Renal pelvis (tissue), 4 donors: ENCODE data around the gene HRH4. TPM values are rescaled to one million over a fixed set of nuclear protein-coding genes. Genes with fewer than 3 reads are reported as not detected.

Experiments used
- DNase-seq: peaks from one replicate; pipeline ENCODE4 v3.0.0-alpha.2; 2013
- polyA plus RNA-seq, 3 donors: library from polyadenylated mRNA; unstranded; fragments of 120-200 nt; gene quantifications; one replicate each; pipeline ENCODE4 v1.2.1, GENCODE V29; 2013; ENCODE audit not compliant: insufficient read length in 3 of 3

HRH4 gene
- polyA plus RNA-seq, 3 donors = 0.07 to 0.14 (median 0.13) TPM

DNA sequence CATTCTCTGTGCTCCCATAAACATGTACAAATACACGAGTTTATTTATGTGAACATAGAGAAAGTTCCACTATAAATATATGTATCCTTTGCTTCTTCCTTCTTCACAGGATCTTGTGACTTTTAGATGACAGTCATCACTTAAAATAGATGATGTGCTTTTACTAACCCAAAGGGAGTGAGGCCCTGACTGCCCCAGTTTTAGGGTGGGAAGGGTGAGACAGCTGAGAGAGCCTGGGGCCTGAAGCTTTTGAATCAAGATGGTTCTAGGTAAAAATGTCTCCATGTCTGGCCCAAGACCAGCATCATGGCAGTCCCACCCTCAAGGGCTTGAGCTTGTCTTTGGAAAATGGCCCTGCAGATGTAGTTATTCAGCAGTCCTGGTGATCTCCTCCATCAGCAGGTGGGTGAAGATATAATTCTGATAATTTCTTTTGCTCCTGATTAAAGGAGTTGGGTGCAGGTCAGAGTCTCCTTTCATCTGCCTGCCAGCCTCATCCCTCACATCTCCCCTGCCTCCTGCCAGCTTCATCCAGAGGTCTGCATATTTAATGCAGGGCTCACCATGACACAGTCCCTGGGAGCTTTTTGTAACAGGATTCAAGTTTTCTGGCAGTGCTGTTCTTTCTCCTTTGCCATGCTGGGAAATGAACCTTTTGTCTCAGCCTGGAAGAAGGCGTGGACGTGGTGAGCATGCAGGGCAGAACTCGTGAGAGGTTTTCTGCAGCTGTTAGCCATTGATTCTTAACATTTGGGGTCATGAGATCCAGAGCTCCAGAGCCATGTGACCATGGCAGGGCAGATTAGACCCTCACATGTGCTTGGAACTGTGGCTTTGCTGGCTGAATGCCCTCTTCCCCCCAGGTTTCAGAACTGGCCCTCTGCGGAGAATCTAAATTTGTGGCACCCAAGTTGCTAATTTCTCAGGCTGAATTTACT lies 2.7 kb downstream of the HRH4 start:
- no peak for DNase-seq

GRCh38 chr18:24465486-24465885 lies 5.0 kb downstream of the HRH4 start:
- no peak for DNase-seq

GRCh38 chr18:24466771-24467170 lies 6.3 kb downstream of the HRH4 start:
- DNase-seq = no peak

- no peak for DNase-seq
Observed at GRCh38 chr18:24470022-24470618, 9.7 kb downstream of the HRH4 start.

DNA sequence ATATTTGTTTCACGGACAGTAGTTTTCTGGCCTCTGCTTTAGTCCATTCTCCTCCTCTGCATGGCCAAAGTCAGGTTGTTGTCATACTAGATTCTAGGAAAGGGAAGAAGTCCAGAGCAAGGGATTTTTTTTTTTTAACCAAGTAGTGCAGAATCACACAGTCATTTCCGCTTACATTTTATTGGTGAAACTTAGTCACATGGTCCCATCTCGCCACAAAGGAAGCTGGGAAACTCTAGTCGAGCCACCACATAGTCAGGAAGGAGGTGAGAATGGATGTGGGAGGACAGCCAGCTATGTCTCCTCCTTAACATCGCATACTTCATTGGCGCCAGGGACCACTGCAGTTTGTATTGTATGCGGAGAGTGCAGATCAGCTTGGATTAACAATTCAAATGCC lies 10.4 kb downstream of the HRH4 start:
- no peak for DNase-seq

- no peak for DNase-seq
Observed at GRCh38 chr18:24472591-24472990, 12.2 kb downstream of the HRH4 start.

DNA sequence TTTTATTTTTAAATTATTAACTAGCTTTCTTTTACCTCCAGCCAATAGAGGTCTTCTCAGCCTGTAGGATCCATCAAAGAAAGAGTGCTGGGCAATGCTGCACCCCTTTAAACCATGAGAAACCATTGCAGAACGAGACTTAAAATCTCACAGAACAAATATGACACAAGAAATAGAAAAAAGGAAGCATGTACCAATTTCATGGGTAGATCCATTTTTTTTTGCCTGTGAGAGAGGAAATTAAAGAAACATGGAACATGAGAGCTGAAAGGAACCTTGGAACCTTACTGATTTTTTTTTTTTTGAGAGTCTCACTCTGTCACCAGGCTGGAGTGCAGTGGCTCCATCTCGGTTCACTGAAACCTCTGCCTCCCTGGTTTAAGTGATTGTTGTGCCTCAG lies 14.0 kb downstream of the HRH4 start:
- DNase-seq = no peak

DNA sequence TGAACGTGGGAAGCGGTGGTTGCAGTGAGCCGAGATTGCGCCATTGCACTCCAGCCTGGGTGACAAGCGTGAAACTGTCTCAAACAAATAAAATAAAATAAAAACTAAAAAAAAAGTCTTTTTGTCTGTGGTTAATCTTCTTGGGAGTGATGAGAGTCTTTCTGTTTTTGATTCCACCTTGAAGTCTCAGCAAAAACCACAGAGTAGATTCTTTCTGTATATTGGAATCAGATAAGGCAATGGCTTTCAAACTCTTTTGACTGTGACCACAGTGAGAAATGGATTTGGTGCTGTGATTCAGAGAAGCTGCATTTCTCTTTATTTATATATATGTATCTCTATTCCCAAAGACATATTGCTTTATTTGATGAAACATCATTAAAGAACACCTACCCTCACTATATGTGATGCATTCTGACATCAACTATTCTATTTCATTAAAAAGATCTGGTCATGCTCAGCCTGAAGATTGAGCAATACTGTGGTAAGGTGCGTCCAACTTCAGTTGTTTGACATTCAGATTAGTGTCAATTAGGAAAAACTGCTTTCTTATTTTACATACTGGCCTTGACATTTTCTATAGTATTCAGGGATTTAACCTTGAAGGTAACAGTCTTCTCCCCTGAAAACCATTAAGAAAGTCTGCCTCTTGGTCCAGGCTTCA lies 15.6 kb downstream of the HRH4 start:
- no peak for DNase-seq

DNA sequence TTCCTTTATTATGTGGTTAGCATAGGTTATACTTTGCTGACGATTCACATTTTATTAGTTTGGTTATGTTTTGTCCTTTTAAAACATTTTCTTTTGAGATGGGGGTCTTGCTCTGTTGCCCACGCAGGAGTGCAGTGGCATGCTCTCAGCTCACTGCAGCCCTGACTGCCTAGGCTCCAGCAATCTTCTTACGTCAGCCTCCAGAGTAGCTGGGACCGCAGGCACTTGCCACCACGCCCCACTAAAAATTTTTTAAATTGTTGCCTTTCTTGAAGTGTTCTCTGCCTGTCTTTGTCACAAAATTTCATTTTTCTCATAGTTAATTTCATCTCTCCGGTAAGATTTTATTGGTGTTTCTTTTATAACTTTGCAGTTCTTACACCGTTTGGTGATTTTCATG lies 18.9 kb downstream of the HRH4 start:
- no peak for DNase-seq

DNA sequence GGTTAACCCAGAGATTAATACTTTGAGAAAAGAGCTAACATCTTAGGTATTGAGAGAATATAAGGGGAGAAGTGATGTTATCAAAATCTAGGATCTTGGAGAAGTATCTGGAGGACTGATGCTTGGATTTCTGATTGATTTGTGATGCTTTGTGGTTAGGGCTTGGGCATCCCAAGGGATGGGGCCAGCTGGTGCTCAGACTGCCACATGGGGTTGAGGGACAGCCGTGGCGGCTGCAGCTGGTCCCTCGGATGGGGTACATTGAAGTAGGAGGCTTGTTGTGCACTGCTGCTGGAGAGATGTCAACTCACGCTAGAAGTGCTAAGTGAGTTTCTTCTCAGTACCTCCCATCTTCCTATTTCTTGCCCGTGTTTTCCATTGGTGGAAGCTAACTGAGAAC lies 22.4 kb downstream of the HRH4 start:
- no peak for DNase-seq

- no peak for DNase-seq
Observed at GRCh38 chr18:24485681-24486080, 25.2 kb downstream of the HRH4 start.

- no peak for DNase-seq
Observed at GRCh38 chr18:24486684-24487083, 26.2 kb downstream of the HRH4 start.

GRCh38 chr18:24488824-24489493 lies 28.5 kb downstream of the HRH4 start:
- DNase-seq = peak; percentile 45

DNA sequence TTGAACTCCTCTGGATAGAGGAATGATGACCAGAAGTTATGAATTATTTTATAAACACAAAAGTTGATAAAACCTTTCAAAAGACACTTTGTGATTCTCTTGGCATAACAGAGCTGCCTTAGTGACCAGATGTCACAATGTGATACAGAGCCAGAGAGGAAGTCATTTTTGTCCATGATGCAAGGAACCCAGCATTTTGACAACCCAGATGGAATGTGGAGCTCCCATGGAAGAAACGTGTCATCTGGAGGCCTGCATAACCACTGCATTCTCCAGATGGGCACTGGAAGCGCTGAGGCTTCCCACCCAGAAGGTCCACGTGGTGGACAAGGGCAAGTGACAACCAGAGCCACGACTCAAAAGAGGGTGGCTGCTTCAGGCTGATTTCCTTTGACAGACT lies 30.1 kb downstream of the HRH4 start:
- DNase-seq = no peak

DNA sequence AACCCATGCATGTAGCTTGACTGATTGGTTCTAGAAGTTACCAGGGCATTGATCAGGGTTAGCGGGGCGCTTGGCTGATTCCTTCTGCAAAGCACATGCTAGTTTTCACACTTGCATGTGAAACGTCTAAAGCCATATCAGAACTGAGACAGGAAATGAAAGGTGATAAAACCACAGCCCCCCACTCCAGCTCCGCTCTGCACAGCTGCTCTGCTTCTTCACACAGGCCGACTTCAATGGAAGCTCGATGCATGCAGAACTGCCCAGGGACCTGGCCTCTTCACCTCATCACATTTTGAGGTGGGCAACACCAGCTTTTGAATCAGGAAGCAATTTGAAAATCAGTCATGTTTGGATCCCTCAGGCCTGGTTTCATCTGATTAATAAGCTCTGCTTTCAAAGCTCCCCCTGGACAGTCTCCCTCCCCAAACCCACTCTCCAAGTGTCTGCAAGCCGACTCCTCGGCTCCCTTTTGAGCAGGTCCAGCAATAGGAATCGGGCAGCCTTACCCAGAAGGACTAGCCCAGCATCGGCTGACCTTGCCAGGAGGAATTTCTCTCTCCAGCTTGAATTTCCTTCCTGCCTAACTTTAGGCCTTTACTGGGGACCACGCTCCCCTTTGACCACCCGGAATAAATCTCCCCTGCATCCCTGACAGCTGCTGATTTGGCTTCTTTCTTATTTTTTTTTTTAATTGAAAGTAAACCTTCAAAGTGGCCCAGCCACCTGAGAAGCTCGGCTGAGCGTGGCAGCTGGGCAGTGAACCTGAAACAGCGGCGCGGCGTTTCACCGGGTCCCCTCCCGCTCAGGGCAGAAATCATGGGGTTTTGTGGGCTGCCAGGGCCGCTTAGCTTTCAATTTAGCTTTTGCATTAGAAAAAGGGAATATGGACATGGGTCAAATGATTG lies 31.7 kb downstream of the HRH4 start:
- DNase-seq = peak; percentile 77

DNA sequence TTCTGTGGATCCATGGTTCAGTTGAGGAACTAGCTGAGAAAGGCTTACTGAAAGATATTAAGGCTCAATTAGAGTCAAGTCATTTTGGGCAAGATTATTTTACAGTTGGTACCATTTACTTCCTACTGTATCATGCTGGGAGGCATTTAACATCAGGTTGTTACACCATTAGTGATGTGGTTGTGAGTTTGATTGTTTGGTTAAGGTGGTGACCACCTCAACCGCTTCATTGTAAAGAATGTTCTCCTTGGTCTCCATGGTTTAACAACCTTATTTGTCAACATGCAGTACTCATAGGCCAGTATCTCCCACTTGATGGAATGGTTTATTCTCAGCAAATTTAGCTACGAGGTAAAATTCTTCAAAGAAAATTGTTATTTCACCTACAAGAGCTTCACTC lies 34.1 kb downstream of the HRH4 start:
- no peak for DNase-seq

DNA sequence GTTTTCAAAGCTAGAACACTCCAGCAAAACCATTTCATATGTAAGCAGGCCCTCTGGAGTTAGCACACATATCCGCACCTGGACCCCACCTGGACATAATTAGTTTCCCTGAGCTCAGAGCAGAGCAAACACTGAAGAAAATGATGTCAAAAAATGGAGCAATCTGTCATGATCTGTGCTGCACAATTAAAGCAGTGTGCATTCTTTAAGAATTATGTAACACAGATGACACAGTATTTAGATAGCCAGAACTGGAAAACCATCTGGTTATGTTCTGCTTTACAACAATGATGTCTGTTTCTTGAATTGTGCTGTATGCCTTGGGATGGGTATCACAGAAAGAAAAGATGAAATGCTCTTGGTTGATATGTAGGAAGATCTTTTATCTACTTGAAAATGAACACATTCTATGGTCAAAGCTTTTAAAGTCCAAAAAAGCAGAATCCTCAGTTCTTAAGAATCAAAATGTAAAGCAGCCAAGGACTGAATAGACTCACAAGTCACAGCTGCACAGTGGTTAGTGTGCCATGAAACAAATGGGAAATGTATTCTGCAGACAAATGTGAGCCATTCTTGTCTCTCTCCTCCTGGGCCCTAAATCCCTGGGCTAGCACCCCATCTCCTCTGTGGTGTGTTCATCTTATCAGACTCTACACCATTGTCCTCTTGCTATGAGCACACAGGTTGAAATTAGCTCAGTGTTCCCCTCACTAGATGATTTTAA lies 36.8 kb downstream of the HRH4 start:
- DNase-seq = no peak

- no peak for DNase-seq
Observed at GRCh38 chr18:24499814-24500213, 39.4 kb downstream of the HRH4 start.

DNA sequence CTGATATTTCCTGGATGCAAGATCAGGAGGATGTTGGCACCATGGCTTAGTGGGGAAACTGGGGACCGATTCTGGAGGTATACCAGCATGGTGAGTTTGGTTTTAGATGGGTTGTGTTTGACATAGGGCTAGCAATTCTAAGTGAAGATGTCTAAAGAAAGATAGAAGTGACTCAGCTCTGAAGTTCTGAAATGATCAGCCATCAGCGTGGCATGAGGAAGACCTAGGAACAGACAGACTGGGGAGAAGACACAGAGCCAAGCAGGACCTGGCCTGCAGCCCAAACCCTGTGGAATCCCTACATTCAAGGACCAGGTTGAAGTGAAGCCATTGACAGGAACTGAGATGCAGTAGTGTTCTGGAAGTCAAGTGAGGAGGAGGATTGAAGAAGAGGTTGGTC lies 39.8 kb downstream of the HRH4 start:
- no peak for DNase-seq

DNA sequence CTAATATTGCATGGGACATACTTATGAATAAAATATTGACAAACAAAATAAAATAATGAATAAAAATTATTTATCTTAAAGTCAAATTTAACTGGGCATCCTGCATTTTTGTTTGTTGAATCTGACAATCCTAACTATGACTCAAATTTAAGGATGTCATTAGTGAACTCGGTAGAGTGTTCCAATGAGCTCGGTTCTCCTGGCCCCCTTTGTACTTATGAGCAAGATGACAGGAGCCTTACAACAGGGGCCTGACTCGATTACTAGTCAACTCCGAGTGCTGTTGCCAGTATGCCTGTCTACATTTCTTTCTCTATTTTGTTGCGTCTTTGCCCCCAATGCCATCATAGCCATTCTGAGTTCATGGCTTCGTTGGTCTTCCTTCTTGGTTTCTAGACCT lies 40.3 kb downstream of the HRH4 start:
- no peak for DNase-seq
